Vein endothelial cell (primary cell): ENCODE results near the gene SH3GL1. TPM values are rescaled to one million over a fixed set of nuclear protein-coding genes. Genes with fewer than 3 reads are reported as not detected.

Experiments used
- small RNA-seq: library from RNA; depleted of rRNA; stranded (forward); fragments of <200 nt; gene quantifications from one replicate; pipeline ENCODE3, GENCODE V24; 2012
- total RNA-seq: library from RNA; depleted of rRNA; stranded (reverse); fragments of >200 nt; gene quantifications from 2 replicates; pipeline ENCODE4 v1.2.3, GENCODE V29; 2012

SH3GL1 gene
- total RNA-seq, result 157 and 199 TPM in 2 replicates

GRCh38 chr19:4400135-4400936 is at the start of gene SH3GL1:
SH3GL1 (minus strand) TSS chr19:4400547; CDS start chr19:4400368, 179 bp downstream.

GRCh38 chr19:4402171-4403004 is 2.0 kb upstream of the SH3GL1 start, which contains the start of gene CHAF1A:
CHAF1A (plus strand) TSS chr19:4402640; CDS start chr19:4402763, 123 bp downstream.

GRCh38 chr19:4343370-4344307 is 56.7 kb downstream of the SH3GL1 start, which contains the start of gene MPND:
MPND (plus strand) TSS chr19:4343562; CDS start chr19:4343594, 32 bp downstream.

GRCh38 chr19:4338441-4339355 is 61.6 kb downstream of the SH3GL1 start, which contains the start of gene STAP2:
STAP2 (minus strand) TSS chr19:4338827; CDS start chr19:4338753, 74 bp downstream.

Small RNA genes within 50 kb of the gene (small RNA-seq; reads per million reads assigned to genes)
- not detected for gene MIR4746

Other genes with a start within 250 kb of the SH3GL1 start
- gene CREB3L3, start 246.9 kb downstream of the SH3GL1 start, total RNA-seq, result not detected in 2 replicates
- 10.6 and 21.2 TPM in 2 replicates for gene SIRT6, start 218.0 kb downstream of the SH3GL1 start, total RNA-seq
- gene ANKRD24, start 217.9 kb downstream of the SH3GL1 start, total RNA-seq, result 0.10 and 1.6 TPM in 2 replicates
- 0.57 and 2.0 TPM in 2 replicates for gene EBI3, start 171.0 kb downstream of the SH3GL1 start, total RNA-seq
- gene YJU2, start 153.5 kb downstream of the SH3GL1 start, total RNA-seq, result 22.6 and 24.5 TPM in 2 replicates
- not detected in 2 replicates for gene SHD, start 121.3 kb downstream of the SH3GL1 start, total RNA-seq
- gene TMIGD2, start 98.2 kb downstream of the SH3GL1 start, total RNA-seq, result not detected in 2 replicates
- gene FSD1, start 95.9 kb downstream of the SH3GL1 start, total RNA-seq, result 13.1 and 18.3 TPM in 2 replicates
- 18.5 and 37.6 TPM in 2 replicates for gene STAP2, start 61.7 kb downstream of the SH3GL1 start, total RNA-seq
- 6.3 and 8.8 TPM in 2 replicates for gene MPND, start 57.0 kb downstream of the SH3GL1 start, total RNA-seq
- 13.1 and 16.5 TPM in 2 replicates for gene CHAF1A, start 2.1 kb upstream of the SH3GL1 start, total RNA-seq
- gene UBXN6, start 57.2 kb upstream of the SH3GL1 start, total RNA-seq, result 83.8 and 109 TPM in 2 replicates
- 72.2 and 77.4 TPM in 2 replicates for gene HDGFL2, start 71.8 kb upstream of the SH3GL1 start, total RNA-seq
- under 0.01 TPM in 2 replicates for gene PLIN4, start 117.9 kb upstream of the SH3GL1 start, total RNA-seq
- gene PLIN5, start 134.7 kb upstream of the SH3GL1 start, total RNA-seq, result 0.33 and 0.48 TPM in 2 replicates
- 0.65 and 0.86 TPM in 2 replicates for gene LRG1, start 139.5 kb upstream of the SH3GL1 start, total RNA-seq
- 236 and 245 TPM in 2 replicates for gene SEMA6B, start 159.1 kb upstream of the SH3GL1 start, total RNA-seq
- gene TNFAIP8L1, start 239.0 kb upstream of the SH3GL1 start, total RNA-seq, result 59.4 and 59.8 TPM in 2 replicates